Fibroblast of villous mesenchyme (primary cell): ENCODE data around the gene MYOG. TPM values are rescaled to one million over a fixed set of nuclear protein-coding genes. Genes with fewer than 3 reads are reported as not detected.

Experiments
- DNase-seq: peaks from one replicate; pipeline ENCODE4 v3.0.0-alpha.2; 2010; ENCODE audit warnings: low read depth
- H3K4me3 ChIP-seq: 2 replicates; pipeline ENCODE4 v1.5.1; 2011; ENCODE audit warnings: low read depth, mild to moderate bottlenecking, low read length
- CTCF ChIP-seq: IDR thresholded peaks from 2 replicates; pipeline ENCODE4 v1.5.1; 2012; ENCODE audit warnings: low read depth, mild to moderate bottlenecking, low read length; ENCODE audit not compliant: insufficient read depth
- total RNA-seq: library from RNA; depleted of rRNA; stranded (reverse); fragments of >200 nt; gene quantifications from 2 replicates; pipeline ENCODE4 v1.2.3, GENCODE V29; 2012

The MYOG gene
- total RNA-seq, 1 donor = not detected

GRCh38 chr1:203056012-203056411 is 29.8 kb downstream of the MYOG start:
- no peak for TF ChIP-seq CTCF
- no peak overlapping the region for H3K4me3 ChIP-seq
- no peak for DNase-seq

- no peak for TF ChIP-seq CTCF
- H3K4me3 ChIP-seq = no peak overlapping the region
- no peak for DNase-seq
These were observed 30.5 kb downstream of the MYOG start for GRCh38 chr1:203055161-203055799.

GRCh38 chr1:203054642-203055041 is 31.2 kb downstream of the MYOG start:
- no peak for TF ChIP-seq CTCF
- no peak overlapping the region for H3K4me3 ChIP-seq
- no peak for DNase-seq

GRCh38 chr1:203054184-203054583 is 31.6 kb downstream of the MYOG start:
- DNase-seq = no peak
- no peak overlapping the region for H3K4me3 ChIP-seq
- TF ChIP-seq CTCF = no peak

GRCh38 chr1:203052601-203053000 is 33.2 kb downstream of the MYOG start:
- no peak for DNase-seq
- TF ChIP-seq CTCF = no peak
- no peak overlapping the region for H3K4me3 ChIP-seq

GRCh38 chr1:203051841-203052324 is 33.9 kb downstream of the MYOG start:
- H3K4me3 ChIP-seq = no peak overlapping the region
- no peak for DNase-seq
- no peak for TF ChIP-seq CTCF

- H3K4me3 ChIP-seq = no peak overlapping the region
- DNase-seq = no peak
- TF ChIP-seq CTCF = no peak
These were observed 35.0 kb downstream of the MYOG start for GRCh38 chr1:203050826-203051225.
